HUES48 (cell line): Measurements from ENCODE around the gene ERGIC3.

Experiments used
- H3K27ac ChIP-seq: one replicate; pipeline ENCODE4 v1.7.0; 2013; ENCODE audit warnings: low read depth, low read length, inconsistent platforms
- H3K27me3 ChIP-seq: 2 replicates; pipeline ENCODE4 v1.6.1; 2013; ENCODE audit warnings: mild to moderate bottlenecking, low read length; ENCODE audit not compliant: control insufficient read depth, insufficient read depth
- H3K36me3 ChIP-seq: 2 replicates; pipeline ENCODE4 v1.6.1; 2013; ENCODE audit warnings: low read length; ENCODE audit not compliant: control insufficient read depth, insufficient read depth
- H3K4me1 ChIP-seq: 2 replicates; pipeline ENCODE4 v1.6.1; 2013; ENCODE audit warnings: mild to moderate bottlenecking, low read length; ENCODE audit not compliant: control insufficient read depth, insufficient read depth
- H3K4me3 ChIP-seq: 2 replicates; pipeline ENCODE4 v1.5.1; 2013; ENCODE audit warnings: mild to moderate bottlenecking, low read depth, low read length
- H3K9ac ChIP-seq: 2 replicates; pipeline ENCODE4 v1.6.1; 2013; ENCODE audit warnings: mild to moderate bottlenecking, low read depth, low read length, moderate library complexity
- H3K9me3 ChIP-seq: 2 replicates; pipeline ENCODE4 v1.6.1; 2013; ENCODE audit warnings: low read length; ENCODE audit not compliant: control insufficient read depth, insufficient read depth

ERGIC3 gene

GRCh38 chr20:35562541-35563110, 20.7 kb downstream of the ERGIC3 start:
- 0 out of 2 replicates have a peak, but pooled peaks cover 3% of the 10 kb centered on the region for H3K4me1 ChIP-seq
- no peak overlapping the region for H3K27ac ChIP-seq
- no peak overlapping the region for H3K4me3 ChIP-seq
- no peaks in the 10 kb centered on the region for H3K27me3 ChIP-seq
- peaks cover 10% of the 10 kb centered on the region for H3K36me3 ChIP-seq
- no peaks in the 10 kb centered on the region for H3K9me3 ChIP-seq
- H3K9ac ChIP-seq = no peak overlapping the region

- Histone ChIP-seq H3K4me3 (no peak overlapping the region), H3K9me3 (no peaks in the 10 kb centered on the region), H3K27me3 (no peaks in the 10 kb centered on the region), H3K9ac (no peak overlapping the region), H3K36me3 (no peaks in the 10 kb centered on the region), H3K4me1 (0 out of 2 replicates have a peak, but pooled peaks cover 3% of the 10 kb centered on the region), H3K27ac (no peak overlapping the region)
Measured at GRCh38 chr20:35563834-35564233, 22.0 kb downstream of the ERGIC3 start.

GRCh38 chr20:35564905-35565304, 23.0 kb downstream of the ERGIC3 start:
- no peaks in the 10 kb centered on the region for H3K27me3 ChIP-seq
- no peak overlapping the region for H3K4me3 ChIP-seq
- H3K4me1 ChIP-seq = 0 out of 2 replicates have a peak, but pooled peaks cover 3% of the 10 kb centered on the region
- H3K27ac ChIP-seq = no peak overlapping the region
- H3K9me3 ChIP-seq = no peaks in the 10 kb centered on the region
- no peaks in the 10 kb centered on the region for H3K36me3 ChIP-seq
- no peak overlapping the region for H3K9ac ChIP-seq

GRCh38 chr20:35568645-35569044, 26.8 kb downstream of the ERGIC3 start:
- Histone ChIP-seq H3K36me3 (no peaks in the 10 kb centered on the region), H3K27me3 (no peaks in the 10 kb centered on the region), H3K9ac (no peak overlapping the region), H3K4me3 (no peak overlapping the region), H3K9me3 (no peaks in the 10 kb centered on the region), H3K4me1 (no peaks in the 10 kb centered on the region), H3K27ac (no peak overlapping the region)

- Histone ChIP-seq H3K4me1 (no peaks in the 10 kb centered on the region), H3K27me3 (no peaks in the 10 kb centered on the region), H3K36me3 (no peaks in the 10 kb centered on the region), H3K9me3 (no peaks in the 10 kb centered on the region), H3K4me3 (no peak overlapping the region), H3K27ac (no peak overlapping the region), H3K9ac (no peak overlapping the region)
Measured at GRCh38 chr20:35571555-35571954, 29.7 kb downstream of the ERGIC3 start.

GRCh38 chr20:35572838-35573237, 31.0 kb downstream of the ERGIC3 start:
- Histone ChIP-seq H3K27me3 (no peaks in the 10 kb centered on the region), H3K27ac (no peak overlapping the region), H3K36me3 (no peaks in the 10 kb centered on the region), H3K9me3 (no peaks in the 10 kb centered on the region), H3K9ac (no peak overlapping the region), H3K4me3 (no peak overlapping the region), H3K4me1 (no peaks in the 10 kb centered on the region)

- no peak overlapping the region for H3K9ac ChIP-seq
- no peak overlapping the region for H3K27ac ChIP-seq
- H3K4me1 ChIP-seq = no peaks in the 10 kb centered on the region
- no peaks in the 10 kb centered on the region for H3K27me3 ChIP-seq
- no peaks in the 10 kb centered on the region for H3K9me3 ChIP-seq
- no peaks in the 10 kb centered on the region for H3K36me3 ChIP-seq
- no peak overlapping the region for H3K4me3 ChIP-seq
Measured at GRCh38 chr20:35575958-35576357, 34.1 kb downstream of the ERGIC3 start.

- Histone ChIP-seq H3K27me3 (no peaks in the 10 kb centered on the region), H3K4me1 (no peaks in the 10 kb centered on the region), H3K27ac (no peak overlapping the region), H3K4me3 (no peak overlapping the region), H3K9me3 (no peaks in the 10 kb centered on the region), H3K36me3 (no peaks in the 10 kb centered on the region), H3K9ac (no peak overlapping the region)
Measured at GRCh38 chr20:35576816-35577215, 34.9 kb downstream of the ERGIC3 start.

GRCh38 chr20:35578469-35578868, 36.6 kb downstream of the ERGIC3 start:
- H3K4me3 ChIP-seq = no peak overlapping the region

GRCh38 chr20:35579196-35579595, 37.3 kb downstream of the ERGIC3 start:
- no peak overlapping the region for H3K4me3 ChIP-seq
- no peaks in the 10 kb centered on the region for H3K36me3 ChIP-seq
- H3K27ac ChIP-seq = no peak overlapping the region
- no peaks in the 10 kb centered on the region for H3K4me1 ChIP-seq
- no peak overlapping the region for H3K9ac ChIP-seq
- no peaks in the 10 kb centered on the region for H3K27me3 ChIP-seq
- no peaks in the 10 kb centered on the region for H3K9me3 ChIP-seq

More at GRCh38 chr20:35578469-35578868, 36.6 kb downstream of the ERGIC3 start:
- Histone ChIP-seq H3K9me3 (no peaks in the 10 kb centered on the region), H3K9ac (no peak overlapping the region), H3K27ac (no peak overlapping the region), H3K36me3 (no peaks in the 10 kb centered on the region), H3K27me3 (no peaks in the 10 kb centered on the region), H3K4me1 (no peaks in the 10 kb centered on the region)

GRCh38 chr20:35582131-35582530, 40.3 kb downstream of the ERGIC3 start:
- Histone ChIP-seq H3K9me3 (no peaks in the 10 kb centered on the region), H3K4me1 (no peaks in the 10 kb centered on the region), H3K36me3 (no peaks in the 10 kb centered on the region), H3K27me3 (no peaks in the 10 kb centered on the region), H3K4me3 (no peak overlapping the region), H3K9ac (no peak overlapping the region), H3K27ac (no peak overlapping the region)
